MCF 10A (cell line): Measurements from ENCODE around the gene PBX1. TPM values are rescaled to one million over a fixed set of nuclear protein-coding genes. Genes with fewer than 3 reads are reported as not detected.

Source experiments
- BruUV-seq: library from RNA; stranded (reverse); fragments of 400-500 nt; replicated peaks from 2 replicates; lab custom pipeline; 2021; lab: Mats Ljungman, UMichigan
- CTCF ChIA-PET: fragments of 300-600 bp; sonication (Branson Sonifier 250); formaldehyde crosslinking; extraction: SDS; loops from one replicate; lab custom pipeline; 2021; ENCODE audit warnings: antibody characterized with exemption, inconsistent platforms; lab: Yijun Ruan, JAX
- POLR2A ChIA-PET: fragments of 300-600, 350-650 bp; sonication (Branson Sonifier 250); formaldehyde crosslinking; extraction: SDS; loops from one replicate; lab custom pipeline; 2020; ENCODE audit warnings: antibody characterized with exemption, inconsistent platforms; lab: Yijun Ruan, JAX
- DNase-seq: peaks from one replicate; pipeline ENCODE4 v3.0.0-alpha.2; 2018; ENCODE audit not compliant: unreplicated experiment
- H3K27ac Mint-ChIP-seq: one replicate; pipeline ENCODE4 v1.8.0; 2022; ENCODE audit warnings: mild to moderate bottlenecking, low read depth, mixed read lengths; ENCODE audit not compliant: unreplicated experiment
- H3K27me3 Mint-ChIP-seq: one replicate; pipeline ENCODE4 v1.8.0; 2022; ENCODE audit warnings: mixed read lengths; ENCODE audit not compliant: insufficient read depth, unreplicated experiment
- H3K36me3 Mint-ChIP-seq: one replicate; pipeline ENCODE4 v1.8.0; 2022; ENCODE audit warnings: mild to moderate bottlenecking, moderate library complexity, mixed read lengths; ENCODE audit not compliant: insufficient read depth, unreplicated experiment
- H3K4me1 Mint-ChIP-seq: one replicate; pipeline ENCODE4 v1.8.0; 2022; ENCODE audit warnings: mixed read lengths; ENCODE audit not compliant: insufficient read depth, unreplicated experiment
- H3K4me3 Mint-ChIP-seq: one replicate; pipeline ENCODE4 v1.8.0; 2022; ENCODE audit warnings: mild to moderate bottlenecking, moderate library complexity, mixed read lengths; ENCODE audit not compliant: unreplicated experiment
- H3K9me3 Mint-ChIP-seq: one replicate; pipeline ENCODE4 v1.8.0; 2022; ENCODE audit warnings: mixed read lengths; ENCODE audit not compliant: unreplicated experiment
- CTCF ChIP-seq: fragments of 200-600 bp; IDR thresholded peaks from one replicate; pipeline ENCODE4 v1.8.0; 2022; ENCODE audit warnings: antibody characterized with exemption, mild to moderate bottlenecking; ENCODE audit not compliant: unreplicated experiment
- intact Hi-C: fragments of 100-400 bp; cut with micrococcal nuclease; formaldehyde crosslinking; loops from 2 replicates; pipeline ENCODE4 v1.14.1; 2022
- total RNA-seq: library from RNA; stranded (reverse); gene quantifications from 2 replicates; pipeline ENCODE4 v1.2.3, GENCODE V29; 2022

The PBX1 gene
- total RNA-seq, 1 experiment from 2014 or later = 5.8 TPM

GRCh38 chr1:164759144-164759920, 200.3 kb downstream of the PBX1 start:
- Mint-ChIP-seq H3K27ac (no peak overlapping the region), H3K36me3 (no peaks in the 10 kb centered on the region), H3K27me3 (no peaks in the 10 kb centered on the region), H3K4me3 (no peak overlapping the region), H3K4me1 (no peaks in the 10 kb centered on the region), H3K9me3 (no peaks in the 10 kb centered on the region)
- BruUV-seq = no TSS peak
- TF ChIP-seq CTCF = no peak
- ChIA-PET CTCF (interaction anchor here (0.6 to 1.2 kb wide), 4 partner anchors 13 to 1796 kb away, joined by 3 to 4 read pairs (median 3); no protein-coding TSS in a partner anchor), POLR2A (no interaction called here)
- DNase-seq = no peak
- intact Hi-C loops = no loop called here

GRCh38 chr1:164759979-164760469, 201.0 kb downstream of the PBX1 start:
- ChIA-PET CTCF (interaction anchor here (0.6 to 1.2 kb wide), 3 partner anchors 12 to 1366 kb away, joined by 3 read pairs; no protein-coding TSS in a partner anchor), POLR2A (no interaction called here)
- no peaks in the 10 kb centered on the region for H3K9me3 Mint-ChIP-seq
- H3K27me3 Mint-ChIP-seq = no peaks in the 10 kb centered on the region
- no peak for TF ChIP-seq CTCF
- no TSS peak for BruUV-seq
- no peaks in the 10 kb centered on the region for H3K36me3 Mint-ChIP-seq
- no peak overlapping the region for H3K27ac Mint-ChIP-seq
- intact Hi-C loops = no loop called here
- DNase-seq = no peak
- peaks cover under 1% of the 10 kb centered on the region for H3K4me1 Mint-ChIP-seq
- H3K4me3 Mint-ChIP-seq = no peak overlapping the region

GRCh38 chr1:164760569-164760968, 201.6 kb downstream of the PBX1 start:
- H3K27me3 Mint-ChIP-seq = no peaks in the 10 kb centered on the region
- no peak overlapping the region for H3K4me3 Mint-ChIP-seq
- no peaks in the 10 kb centered on the region for H3K9me3 Mint-ChIP-seq
- BruUV-seq = no TSS peak
- no peak for DNase-seq
- POLR2A ChIA-PET = interaction anchor here (1.2 kb wide), 1 partner anchor 11 kb away, joined by 3 read pairs; no protein-coding TSS in a partner anchor
- CTCF ChIA-PET = no interaction called here
- no peak for TF ChIP-seq CTCF
- H3K36me3 Mint-ChIP-seq = no peaks in the 10 kb centered on the region
- intact Hi-C loops = no loop called here
- peaks cover 6% of the 10 kb centered on the region for H3K4me1 Mint-ChIP-seq
- no peak overlapping the region for H3K27ac Mint-ChIP-seq

- intact Hi-C loops = no loop called here
- DNase-seq = no peak
- Mint-ChIP-seq H3K4me1 (peaks cover 9% of the 10 kb centered on the region), H3K9me3 (no peaks in the 10 kb centered on the region), H3K27ac (no peak overlapping the region), H3K4me3 (no peak overlapping the region), H3K36me3 (no peaks in the 10 kb centered on the region), H3K27me3 (no peaks in the 10 kb centered on the region)
- TF ChIP-seq CTCF = no peak
- POLR2A ChIA-PET = interaction anchor here (1.2 kb wide), 1 partner anchor 11 kb away, joined by 3 read pairs; no protein-coding TSS in a partner anchor
- BruUV-seq = no TSS peak
- CTCF ChIA-PET = interaction anchor here (0.7 kb wide), 1 partner anchor 131 kb away, joined by 3 read pairs; no protein-coding TSS in a partner anchor
Observed at GRCh38 chr1:164761009-164761408, 202.0 kb downstream of the PBX1 start.
